Gastrocnemius medialis (tissue), 4 donors: ENCODE results near the gene NBEA.

Experiments
- POLR2A ChIP-seq, 2 donors: fragments of 450-650 bp; IDR thresholded peaks; one replicate each; pipeline ENCODE4 v1.6.1; 2017; ENCODE audit warnings: antibody characterized with exemption in 2 of 2, mild to moderate bottlenecking in 2 of 2, moderate library complexity in 2 of 2
- TF ChIP-seq, protein P1 (sequence below), 5 experiments: fragments of 450-650 bp in 3 of 5; fragments of 200-600 bp in 2 of 5; sonication (generic) in 2 of 5; IDR thresholded peaks in 4 of 5; conservative IDR thresholded peaks in 1 of 5; 1 replicate in 4 of 5; 2 replicates in 1 of 5; pipeline ENCODE4 v1.5.1; 2016 to 2019; ENCODE audit warnings: antibody characterized with exemption in 5 of 5, mild to moderate bottlenecking in 3 of 5, moderate library complexity in 3 of 5

GRCh38 chr13:35448465-35448864 lies 506.4 kb downstream of the NBEA start:
- TF ChIP-seq POLR2A (IDR thresholded peaks at IDR 0.05): no peak
- TF ChIP-seq, protein P1, sequence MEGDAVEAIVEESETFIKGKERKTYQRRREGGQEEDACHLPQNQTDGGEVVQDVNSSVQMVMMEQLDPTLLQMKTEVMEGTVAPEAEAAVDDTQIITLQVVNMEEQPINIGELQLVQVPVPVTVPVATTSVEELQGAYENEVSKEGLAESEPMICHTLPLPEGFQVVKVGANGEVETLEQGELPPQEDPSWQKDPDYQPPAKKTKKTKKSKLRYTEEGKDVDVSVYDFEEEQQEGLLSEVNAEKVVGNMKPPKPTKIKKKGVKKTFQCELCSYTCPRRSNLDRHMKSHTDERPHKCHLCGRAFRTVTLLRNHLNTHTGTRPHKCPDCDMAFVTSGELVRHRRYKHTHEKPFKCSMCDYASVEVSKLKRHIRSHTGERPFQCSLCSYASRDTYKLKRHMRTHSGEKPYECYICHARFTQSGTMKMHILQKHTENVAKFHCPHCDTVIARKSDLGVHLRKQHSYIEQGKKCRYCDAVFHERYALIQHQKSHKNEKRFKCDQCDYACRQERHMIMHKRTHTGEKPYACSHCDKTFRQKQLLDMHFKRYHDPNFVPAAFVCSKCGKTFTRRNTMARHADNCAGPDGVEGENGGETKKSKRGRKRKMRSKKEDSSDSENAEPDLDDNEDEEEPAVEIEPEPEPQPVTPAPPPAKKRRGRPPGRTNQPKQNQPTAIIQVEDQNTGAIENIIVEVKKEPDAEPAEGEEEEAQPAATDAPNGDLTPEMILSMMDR (IDR thresholded peaks at IDR 0.05 in 4 of 5, conservative IDR thresholded peaks at IDR 0.05 in 1 of 5): no peak
